Measurements from ENCODE around the gene BICRAL. TPM values are rescaled to one million over a fixed set of nuclear protein-coding genes. Genes with fewer than 3 reads are reported as not detected.

BICRAL gene
- total and polyA plus RNA-seq, 2 experiments from 2014 or later: 2.1 to 6.3 TPM

DNA sequence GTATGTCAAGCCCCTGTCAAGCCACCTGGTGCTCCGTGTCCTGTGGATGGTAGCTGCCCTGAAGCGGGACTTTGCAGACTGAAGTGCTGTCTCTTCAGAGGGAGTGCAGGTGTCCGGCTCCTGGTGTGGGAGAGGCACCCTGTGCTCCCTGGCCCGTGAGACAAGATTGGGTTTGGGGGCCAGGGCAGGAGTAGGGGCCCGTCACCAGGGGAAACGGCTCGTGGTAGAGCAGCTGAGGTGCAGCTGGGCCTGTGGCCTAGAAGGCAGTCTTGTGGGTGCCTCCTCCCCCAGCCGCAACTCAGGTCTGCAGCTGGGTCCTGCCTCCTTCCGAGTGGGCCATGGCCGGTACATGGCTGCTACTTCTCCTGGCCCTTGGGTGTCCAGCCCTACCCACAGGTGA is 133.9 kb downstream of the BICRAL start, which contains the start of gene PTCRA:
Gene PTCRA (plus strand): TSS at position 322 of the 400 bp plus-strand sequence. CDS start 17 bp downstream, at position 339.
- WGBS (ENCODE audit: low lambda C conversion rate, missing lambda C conversion rate): 73% methylated on average over 7 of the region's 10 CpGs
- no peaks in the 10 kb centered on the region for H3K36me3 ChIP-seq (replicated peaks; ENCODE audit: insufficient read depth, low read depth)
- H3K9me3 ChIP-seq (ENCODE audit: low read depth): no peaks in the 10 kb centered on the region
- H3K4me2 ChIP-seq: no peak within 1 kb of the TSS
- H3K9me2 ChIP-seq (replicated peaks; ENCODE audit: insufficient read depth): no peaks in the 10 kb centered on the region
- H2AFZ ChIP-seq: no peak within 1 kb of the TSS
- no peaks in the 10 kb centered on the region for H3K79me2 ChIP-seq
- TF ChIP-seq, protein P1, sequence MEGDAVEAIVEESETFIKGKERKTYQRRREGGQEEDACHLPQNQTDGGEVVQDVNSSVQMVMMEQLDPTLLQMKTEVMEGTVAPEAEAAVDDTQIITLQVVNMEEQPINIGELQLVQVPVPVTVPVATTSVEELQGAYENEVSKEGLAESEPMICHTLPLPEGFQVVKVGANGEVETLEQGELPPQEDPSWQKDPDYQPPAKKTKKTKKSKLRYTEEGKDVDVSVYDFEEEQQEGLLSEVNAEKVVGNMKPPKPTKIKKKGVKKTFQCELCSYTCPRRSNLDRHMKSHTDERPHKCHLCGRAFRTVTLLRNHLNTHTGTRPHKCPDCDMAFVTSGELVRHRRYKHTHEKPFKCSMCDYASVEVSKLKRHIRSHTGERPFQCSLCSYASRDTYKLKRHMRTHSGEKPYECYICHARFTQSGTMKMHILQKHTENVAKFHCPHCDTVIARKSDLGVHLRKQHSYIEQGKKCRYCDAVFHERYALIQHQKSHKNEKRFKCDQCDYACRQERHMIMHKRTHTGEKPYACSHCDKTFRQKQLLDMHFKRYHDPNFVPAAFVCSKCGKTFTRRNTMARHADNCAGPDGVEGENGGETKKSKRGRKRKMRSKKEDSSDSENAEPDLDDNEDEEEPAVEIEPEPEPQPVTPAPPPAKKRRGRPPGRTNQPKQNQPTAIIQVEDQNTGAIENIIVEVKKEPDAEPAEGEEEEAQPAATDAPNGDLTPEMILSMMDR (IDR thresholded peaks at IDR 0.05; ENCODE audit: poor library complexity): no peak
- TF ChIP-seq EZH2 (IDR thresholded peaks at IDR 0.05; ENCODE audit: borderline replicate concordance): no peak
- no peak for TF ChIP-seq EZH2phosphoT487 (IDR thresholded peaks at IDR 0.05; ENCODE audit: low read depth, severe bottlenecking, unreplicated experiment)
- H3K27ac ChIP-seq: no peak within 1 kb of the TSS
- no peaks in the 10 kb centered on the region for H4K20me1 ChIP-seq (ENCODE audit: insufficient read depth, poor library complexity, severe bottlenecking)
- H3K4me1 ChIP-seq (ENCODE audit: insufficient read depth): no peaks in the 10 kb centered on the region
- no peak for DNase-seq (ENCODE audit: low spot score)
- no peak within 1 kb of the TSS for H3K4me3 ChIP-seq
- no peaks in the 10 kb centered on the region for H3K27me3 ChIP-seq

DNA sequence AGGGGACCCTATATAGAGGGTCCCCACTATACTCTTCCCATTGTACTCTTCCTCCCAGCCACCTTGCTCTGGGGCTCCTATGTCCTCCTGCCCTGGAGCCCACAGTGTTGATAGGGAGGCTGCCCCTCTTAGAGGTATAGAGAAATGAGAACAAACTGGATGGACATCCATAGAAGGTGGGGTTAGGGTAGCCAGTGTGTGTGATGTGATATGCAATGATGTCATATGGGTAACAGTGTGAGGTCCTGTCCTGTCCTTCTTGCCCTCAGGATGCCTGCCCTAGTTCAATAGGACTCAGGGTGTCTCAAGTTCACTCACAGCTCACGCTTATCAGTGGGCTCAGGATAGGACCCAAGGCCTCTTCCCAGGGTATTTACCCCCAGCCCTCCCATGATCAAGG is 134.4 kb downstream of the BICRAL start:
- no peak for DNase-seq (ENCODE audit: low spot score)

More for the DNA sequence above, 134.4 kb downstream of the BICRAL start:
- TF ChIP-seq EZH2 (IDR thresholded peaks at IDR 0.05; ENCODE audit: borderline replicate concordance) (no peak), EZH2phosphoT487 (IDR thresholded peaks at IDR 0.05; ENCODE audit: low read depth, severe bottlenecking, unreplicated experiment) (no peak)
- TF ChIP-seq, protein P1 (IDR thresholded peaks at IDR 0.05; ENCODE audit: poor library complexity): no peak
- Histone ChIP-seq H3K4me1 (ENCODE audit: insufficient read depth) (no peaks in the 10 kb centered on the region), H3K4me3 (no peak overlapping the region), H3K27ac (no peak overlapping the region), H3K27me3 (no peaks in the 10 kb centered on the region), H3K4me2 (no peak overlapping the region), H3K9me2 (replicated peaks; ENCODE audit: insufficient read depth) (no peaks in the 10 kb centered on the region), H3K9me3 (ENCODE audit: low read depth) (no peaks in the 10 kb centered on the region), H3K79me2 (no peaks in the 10 kb centered on the region), H4K20me1 (ENCODE audit: insufficient read depth, poor library complexity, severe bottlenecking) (no peaks in the 10 kb centered on the region), H2AFZ (no peak overlapping the region), H3K36me3 (replicated peaks; ENCODE audit: insufficient read depth, low read depth) (no peaks in the 10 kb centered on the region)
- WGBS (ENCODE audit: low lambda C conversion rate, missing lambda C conversion rate): 95% methylated on average over 1 of the region's 1 CpG

Other genes starting within 250 kb of the BICRAL start
- 24.4 and 25.8 TPM in 2 replicates for gene UBR2, start 218.0 kb upstream of the BICRAL start, total RNA-seq
- 7.5 and 8.1 TPM in 2 replicates for gene UBR2, start 218.0 kb upstream of the BICRAL start, polyA plus RNA-seq
- not detected in 2 replicates for gene PRPH2, start 59.5 kb upstream of the BICRAL start, total RNA-seq
- gene PRPH2, start 59.5 kb upstream of the BICRAL start, polyA plus RNA-seq: not detected in 2 replicates
- gene TBCC, start 35.9 kb upstream of the BICRAL start, total RNA-seq: 28.9 and 30.2 TPM in 2 replicates
- 22.1 and 31.5 TPM in 2 replicates for gene TBCC, start 35.9 kb upstream of the BICRAL start, polyA plus RNA-seq
- 94.9 and 111 TPM in 2 replicates for gene RPL7L1, start 97.6 kb downstream of the BICRAL start, total RNA-seq
- gene RPL7L1, start 97.6 kb downstream of the BICRAL start, polyA plus RNA-seq: 63.0 and 69.5 TPM in 2 replicates
- gene PTCRA, start 134.0 kb downstream of the BICRAL start, total RNA-seq: not detected in 2 replicates
- not detected in 2 replicates for gene PTCRA, start 134.0 kb downstream of the BICRAL start, polyA plus RNA-seq
- 53.8 and 71.8 TPM in 2 replicates for gene CNPY3, start 147.4 kb downstream of the BICRAL start, total RNA-seq
- gene CNPY3, start 147.4 kb downstream of the BICRAL start, polyA plus RNA-seq: 137 and 152 TPM in 2 replicates
- 4.4 and 6.5 TPM in 2 replicates for gene GNMT, start 178.7 kb downstream of the BICRAL start, total RNA-seq
- gene GNMT, start 178.7 kb downstream of the BICRAL start, polyA plus RNA-seq: 10.4 and 16.2 TPM in 2 replicates
- 32.4 and 39.4 TPM in 2 replicates for gene PEX6, start 197.1 kb downstream of the BICRAL start, total RNA-seq
- 36.0 and 46.1 TPM in 2 replicates for gene PEX6, start 197.1 kb downstream of the BICRAL start, polyA plus RNA-seq
- gene PPP2R5D, start 202.5 kb downstream of the BICRAL start, total RNA-seq: 35.2 and 40.2 TPM in 2 replicates
- 28.3 and 30.8 TPM in 2 replicates for gene PPP2R5D, start 202.5 kb downstream of the BICRAL start, polyA plus RNA-seq
- 72.9 and 73.3 TPM in 2 replicates for gene MEA1, start 231.9 kb downstream of the BICRAL start, total RNA-seq
- gene MEA1, start 231.9 kb downstream of the BICRAL start, polyA plus RNA-seq: 117 and 127 TPM in 2 replicates
- gene KLHDC3, start 232.2 kb downstream of the BICRAL start, total RNA-seq: 75.5 and 90.5 TPM in 2 replicates
- 92.0 and 99.5 TPM in 2 replicates for gene KLHDC3, start 232.2 kb downstream of the BICRAL start, polyA plus RNA-seq
- 75.8 and 83.2 TPM in 2 replicates for gene RRP36, start 239.6 kb downstream of the BICRAL start, total RNA-seq
- gene RRP36, start 239.6 kb downstream of the BICRAL start, polyA plus RNA-seq: 72.5 and 73.2 TPM in 2 replicates